Measurements from ENCODE around the gene MRPL37. TPM values are rescaled to one million over a fixed set of nuclear protein-coding genes. Genes with fewer than 3 reads are reported as not detected.
A peak's percentile ranks its signal among the peaks of the same experiment; 100 is the strongest.

MRPL37 gene
- total RNA-seq, 1 donor from 2014 or later: 60.4 TPM

GRCh38 chr1:54191525-54191924 lies 8.4 kb upstream of the MRPL37 start:
- no peak for TF ChIP-seq CTCF (IDR thresholded peaks at IDR 0.05)
- TF ChIP-seq EZH2 (IDR thresholded peaks at IDR 0.05): no peak
- no peak for TF ChIP-seq EZH2phosphoT487 (IDR thresholded peaks at IDR 0.05)
- H3K4me3 Mint-ChIP-seq: no peak overlapping the region
- Histone ChIP-seq H3K4me1 (no peaks in the 10 kb centered on the region), H3K9ac (no peak overlapping the region), H3K27me3 (no peaks in the 10 kb centered on the region), H3K4me3 (no peak overlapping the region), H3K79me2 (ENCODE audit: low read depth) (no peaks in the 10 kb centered on the region), H3F3A (ENCODE audit: low read depth) (no peaks in the 10 kb centered on the region), H3K4me2 (no peak overlapping the region), H4K20me1 (ENCODE audit: low read depth) (no peaks in the 10 kb centered on the region), H2AFZ (replicated peaks) (no peak overlapping the region), H3K36me3 (no peaks in the 10 kb centered on the region), H3K27ac (no peak overlapping the region), H3K9me3 (ENCODE audit: low read depth) (no peaks in the 10 kb centered on the region)
- H3K36me3 Mint-ChIP-seq: peaks cover 2% of the 10 kb centered on the region
- no peaks in the 10 kb centered on the region for H3K9me3 Mint-ChIP-seq
- H3K27me3 Mint-ChIP-seq (ENCODE audit: insufficient read depth, low read depth): peaks cover 4% of the 10 kb centered on the region
- no peaks in the 10 kb centered on the region for H3K4me1 Mint-ChIP-seq
- DNase-seq (ENCODE audit: low spot score): no peak
- no peak overlapping the region for H3K27ac Mint-ChIP-seq

GRCh38 chr1:54193453-54193852 lies 6.5 kb upstream of the MRPL37 start:
- no peak overlapping the region for H2AFZ ChIP-seq (replicated peaks)
- H3K4me1 Mint-ChIP-seq: no peaks in the 10 kb centered on the region
- no peaks in the 10 kb centered on the region for H3K4me1 ChIP-seq
- no peak overlapping the region for H3K27ac Mint-ChIP-seq
- no peaks in the 10 kb centered on the region for H3K36me3 ChIP-seq
- H3K9ac ChIP-seq: no peak overlapping the region
- peaks cover 4% of the 10 kb centered on the region for H3K27me3 Mint-ChIP-seq (ENCODE audit: insufficient read depth, low read depth)
- H3K9me3 ChIP-seq (ENCODE audit: low read depth): no peaks in the 10 kb centered on the region
- H3K9me3 Mint-ChIP-seq: no peaks in the 10 kb centered on the region
- H3K36me3 Mint-ChIP-seq: peaks cover 2% of the 10 kb centered on the region
- no peaks in the 10 kb centered on the region for H4K20me1 ChIP-seq (ENCODE audit: low read depth)
- H3K79me2 ChIP-seq (ENCODE audit: low read depth): no peaks in the 10 kb centered on the region
- H3K4me2 ChIP-seq: no peak overlapping the region
- no peak for DNase-seq (ENCODE audit: low spot score)
- no peak overlapping the region for H3K4me3 Mint-ChIP-seq
- H3K4me3 ChIP-seq: no peak overlapping the region
- H3K27me3 ChIP-seq: no peaks in the 10 kb centered on the region
- no peak overlapping the region for H3K27ac ChIP-seq
- TF ChIP-seq EZH2 (IDR thresholded peaks at IDR 0.05) (no peak), EZH2phosphoT487 (IDR thresholded peaks at IDR 0.05) (no peak), CTCF (IDR thresholded peaks at IDR 0.05) (no peak)
- no peaks in the 10 kb centered on the region for H3F3A ChIP-seq (ENCODE audit: low read depth)

GRCh38 chr1:54199151-54199764 lies 709 bp upstream of the MRPL37 start:
- H3K4me1 Mint-ChIP-seq: peaks cover 26% of the 10 kb centered on the region
- Histone ChIP-seq H3K4me1 (peaks cover 9% of the 10 kb centered on the region), H3K79me2 (ENCODE audit: low read depth) (peaks cover 33% of the 10 kb centered on the region), H2AFZ (replicated peaks) (peak overlapping the region; percentile 85), H3K9me3 (ENCODE audit: low read depth) (no peaks in the 10 kb centered on the region), H3K27me3 (no peaks in the 10 kb centered on the region), H3K9ac (peak overlapping the region; percentile 9), H3K4me2 (peak overlapping the region; percentile 94), H3K36me3 (no peaks in the 10 kb centered on the region), H3F3A (ENCODE audit: low read depth) (no peaks in the 10 kb centered on the region), H3K4me3 (peak overlapping the region; percentile 83), H3K27ac (no peak overlapping the region), H4K20me1 (ENCODE audit: low read depth) (peaks cover 18% of the 10 kb centered on the region)
- peak overlapping the region; percentile 51 for H3K27ac Mint-ChIP-seq
- H3K4me3 Mint-ChIP-seq: peak overlapping the region; percentile 96
- H3K36me3 Mint-ChIP-seq: peaks cover 4% of the 10 kb centered on the region
- TF ChIP-seq EZH2 (IDR thresholded peaks at IDR 0.05): no peak
- no peak for TF ChIP-seq CTCF (IDR thresholded peaks at IDR 0.05)
- no peak for TF ChIP-seq EZH2phosphoT487 (IDR thresholded peaks at IDR 0.05)
- no peak for DNase-seq (ENCODE audit: low spot score)
- H3K9me3 Mint-ChIP-seq: no peaks in the 10 kb centered on the region
- peaks cover 3% of the 10 kb centered on the region for H3K27me3 Mint-ChIP-seq (ENCODE audit: insufficient read depth, low read depth)

All from neural progenitor cell (in vitro differentiated cells).